ENCODE measurements around the gene KANTR. TPM values are rescaled to one million over a fixed set of nuclear protein-coding genes. Genes with fewer than 3 reads are reported as not detected.

KANTR gene
- total and polyA plus RNA-seq, 12 donors = 3.6 to 27.8 (median 9.3) TPM

DNA sequence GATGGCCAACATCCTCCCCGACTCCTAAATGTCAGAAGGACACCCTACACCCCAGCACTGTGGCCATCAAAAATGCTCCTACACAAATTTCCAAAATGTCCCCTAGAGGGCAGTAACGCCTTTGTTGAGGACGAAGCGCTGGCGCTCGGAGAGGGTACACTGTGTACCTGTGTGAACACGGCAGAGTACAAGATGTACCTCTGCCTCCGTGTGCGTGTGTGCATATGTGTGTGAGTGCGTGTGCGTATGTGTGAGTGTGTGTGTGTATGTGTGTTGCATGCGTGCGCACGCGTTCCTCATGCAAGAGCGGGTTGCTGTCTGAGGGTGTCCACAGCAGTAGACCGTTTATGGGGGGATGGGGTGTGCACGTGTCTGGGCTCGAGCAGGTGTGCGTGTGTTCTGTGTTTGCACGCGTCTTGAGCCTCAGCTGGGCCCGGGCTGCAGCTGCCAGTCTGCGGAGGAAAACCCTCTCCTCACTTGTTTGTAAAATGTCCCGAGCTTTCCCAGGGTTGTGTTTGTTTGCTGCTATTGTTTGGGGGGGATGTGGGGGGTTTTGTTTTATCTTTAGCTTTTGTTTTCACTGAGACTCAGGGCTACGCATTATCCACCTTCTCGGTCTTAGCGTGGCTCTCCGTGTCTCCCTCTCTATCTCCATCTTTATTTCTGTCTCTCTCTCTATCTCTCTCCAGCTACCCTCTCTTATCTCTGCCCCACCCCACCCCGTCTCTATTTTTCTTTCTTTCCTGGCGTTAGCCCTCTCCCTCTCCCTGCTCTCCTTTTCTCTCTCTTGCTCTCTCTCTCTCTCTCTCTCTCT is 22.1 kb upstream of the KANTR start:
- Histone ChIP-seq H3K27ac (peak overlapping the region in 4 of 5 donors; percentile 51 to 83 (median 64)), H3K27me3 (no peaks in the 10 kb centered on the region), H3K4me3 (peak overlapping the region in 1 of 4 donors; percentile 49), H3K9me3 (replicated peaks in 1 of 3) (no peaks in the 10 kb centered on the region), H3K36me3 (replicated peaks in 1 of 2) (no peaks in the 10 kb centered on the region), H3K4me1 (replicated peaks in 1 of 2) (peaks cover 0 to 3% of the 10 kb centered on the region in 2 donors)
- intact Hi-C loops (cut with DNase I) = no loop called here
- TF ChIP-seq, protein P1, sequence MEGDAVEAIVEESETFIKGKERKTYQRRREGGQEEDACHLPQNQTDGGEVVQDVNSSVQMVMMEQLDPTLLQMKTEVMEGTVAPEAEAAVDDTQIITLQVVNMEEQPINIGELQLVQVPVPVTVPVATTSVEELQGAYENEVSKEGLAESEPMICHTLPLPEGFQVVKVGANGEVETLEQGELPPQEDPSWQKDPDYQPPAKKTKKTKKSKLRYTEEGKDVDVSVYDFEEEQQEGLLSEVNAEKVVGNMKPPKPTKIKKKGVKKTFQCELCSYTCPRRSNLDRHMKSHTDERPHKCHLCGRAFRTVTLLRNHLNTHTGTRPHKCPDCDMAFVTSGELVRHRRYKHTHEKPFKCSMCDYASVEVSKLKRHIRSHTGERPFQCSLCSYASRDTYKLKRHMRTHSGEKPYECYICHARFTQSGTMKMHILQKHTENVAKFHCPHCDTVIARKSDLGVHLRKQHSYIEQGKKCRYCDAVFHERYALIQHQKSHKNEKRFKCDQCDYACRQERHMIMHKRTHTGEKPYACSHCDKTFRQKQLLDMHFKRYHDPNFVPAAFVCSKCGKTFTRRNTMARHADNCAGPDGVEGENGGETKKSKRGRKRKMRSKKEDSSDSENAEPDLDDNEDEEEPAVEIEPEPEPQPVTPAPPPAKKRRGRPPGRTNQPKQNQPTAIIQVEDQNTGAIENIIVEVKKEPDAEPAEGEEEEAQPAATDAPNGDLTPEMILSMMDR (IDR thresholded peaks at IDR 0.05) = peak; percentile 52 to 73 (median 70)
- no peak for TF ChIP-seq POLR2A (IDR thresholded peaks at IDR 0.05)
- DNase-seq = peak; percentile 67 to 90 (median 77)
- 0 to 16% (median 5%) methylated on average over 24 to 31 of the region's 31 CpGs for WGBS, 4 donors

DNA sequence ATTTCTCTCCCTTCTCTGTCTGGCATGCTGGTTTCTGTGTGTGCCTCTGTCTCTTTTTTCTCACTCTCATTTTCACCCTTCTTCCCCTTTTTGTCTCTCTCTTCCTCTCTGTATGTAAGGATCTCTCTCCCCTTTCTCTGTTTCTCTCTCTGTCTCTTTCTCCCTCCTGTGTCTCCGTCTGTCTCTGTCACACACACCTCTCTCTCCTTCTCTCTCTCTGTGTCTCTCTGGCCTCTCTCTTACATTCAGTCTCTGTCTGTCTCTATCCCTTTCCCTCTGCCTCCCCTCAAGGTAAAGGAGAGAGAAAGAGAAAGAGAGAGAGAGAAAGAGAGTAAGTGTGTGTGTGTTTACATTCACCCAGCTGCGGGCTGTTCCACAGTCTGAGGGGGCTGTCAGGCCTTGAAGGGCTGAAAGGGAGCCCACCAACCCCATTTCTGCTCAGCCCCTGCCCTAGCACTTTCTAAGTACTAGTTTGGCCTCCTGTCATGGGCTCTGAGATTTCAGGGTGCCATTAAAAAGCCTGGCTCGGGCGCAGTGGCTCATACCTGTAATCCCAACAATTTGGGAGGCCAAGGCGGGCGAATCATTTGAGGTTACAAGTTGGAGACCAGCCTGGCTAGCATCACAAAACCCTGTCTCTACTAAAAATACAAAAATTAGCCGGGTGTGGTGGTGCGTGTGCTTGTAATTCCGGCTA is 21.4 kb upstream of the KANTR start:
- intact Hi-C loops (cut with DNase I) = no loop called here
- WGBS, 4 donors = 55 to 69% (median 61%) methylated on average over 8 to 9 of the region's 9 CpGs
- Histone ChIP-seq H3K4me3 (no peak overlapping the region), H3K4me1 (replicated peaks in 1 of 2) (peaks cover 0 to 3% of the 10 kb centered on the region in 2 donors), H3K36me3 (replicated peaks in 1 of 2) (no peaks in the 10 kb centered on the region), H3K27me3 (no peaks in the 10 kb centered on the region), H3K9me3 (replicated peaks in 1 of 3) (no peaks in the 10 kb centered on the region), H3K27ac (peak overlapping the region in 4 of 5 donors; percentile 51 to 83 (median 64))
- TF ChIP-seq POLR2A (IDR thresholded peaks at IDR 0.05) = no peak
- TF ChIP-seq, protein P1 (IDR thresholded peaks at IDR 0.05) = no peak
- no peak for DNase-seq

DNA sequence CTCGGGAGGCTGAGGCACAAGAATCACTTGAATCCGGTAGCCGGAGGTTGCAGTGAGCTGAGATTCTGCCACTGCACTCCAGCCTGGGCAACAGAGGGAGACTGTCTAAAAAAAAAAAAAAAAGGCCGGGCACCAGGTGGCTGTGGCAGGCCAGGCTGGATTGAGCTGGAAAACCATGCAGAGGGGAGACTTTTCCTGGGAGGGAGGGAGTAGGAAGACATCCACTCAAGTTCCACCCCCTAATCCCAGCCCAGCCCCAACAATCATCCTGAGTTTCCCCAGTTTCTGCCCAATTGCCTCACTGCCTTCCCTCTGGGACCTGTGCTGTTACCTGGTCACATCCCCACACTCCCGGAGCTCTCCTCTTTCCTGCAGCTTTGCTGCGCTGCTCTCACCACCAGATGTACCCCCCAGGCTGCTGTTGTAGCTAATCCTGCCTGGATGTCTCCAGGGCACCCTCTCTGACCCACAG is 20.8 kb upstream of the KANTR start:
- peak in 1 of 7 donors; percentile 67 for DNase-seq
- no peaks in the 10 kb centered on the region for H3K27me3 ChIP-seq
- TF ChIP-seq, protein P1 (IDR thresholded peaks at IDR 0.05) = no peak
- TF ChIP-seq POLR2A (IDR thresholded peaks at IDR 0.05) = no peak
- H3K36me3 ChIP-seq (replicated peaks in 1 of 2) = no peaks in the 10 kb centered on the region
- intact Hi-C loops (cut with DNase I) = no loop called here
- no peaks in the 10 kb centered on the region for H3K9me3 ChIP-seq (replicated peaks in 1 of 3)
- H3K27ac ChIP-seq = peak overlapping the region in 2 of 5 donors; percentile 78 to 83
- H3K4me3 ChIP-seq = no peak overlapping the region
- H3K4me1 ChIP-seq (replicated peaks in 1 of 2) = peaks cover 0 to 3% of the 10 kb centered on the region in 2 donors
- 37 to 69% (median 51%) methylated on average over 5 to 6 of the region's 6 CpGs for WGBS, 4 donors

DNA sequence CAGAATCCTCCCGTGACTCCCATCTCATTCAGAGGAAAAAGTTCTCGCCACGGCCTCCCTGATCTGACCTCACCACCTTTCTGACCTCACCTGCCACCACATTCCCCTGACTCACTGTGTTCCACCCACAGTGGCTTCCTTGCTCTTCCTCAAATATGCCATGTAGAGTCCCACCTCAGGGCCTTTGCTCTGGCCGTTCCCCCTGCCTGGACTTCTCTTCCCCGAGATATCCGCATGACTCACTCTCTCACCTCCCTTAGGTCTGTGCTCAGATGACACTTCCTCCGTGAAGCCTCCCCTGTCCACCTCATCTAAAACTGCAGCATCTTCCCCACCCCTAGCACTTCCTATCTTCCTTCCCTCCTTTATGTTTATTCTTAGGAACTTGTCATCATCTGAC is 18.9 kb upstream of the KANTR start:
- intact Hi-C loops (cut with DNase I) = no loop called here
- no peaks in the 10 kb centered on the region for H3K9me3 ChIP-seq (replicated peaks in 1 of 3)
- H3K36me3 ChIP-seq (replicated peaks in 1 of 2) = no peaks in the 10 kb centered on the region
- H3K27me3 ChIP-seq = no peaks in the 10 kb centered on the region
- no peak overlapping the region for H3K27ac ChIP-seq
- WGBS, 4 donors = 75 to 82% (median 77%) methylated on average over 7 of the region's 7 CpGs
- H3K4me3 ChIP-seq = no peak overlapping the region
- peak in 1 of 7 donors; percentile 45 for DNase-seq
- TF ChIP-seq POLR2A (IDR thresholded peaks at IDR 0.05) = no peak
- TF ChIP-seq, protein P1 (IDR thresholded peaks at IDR 0.05) = no peak
- peaks cover 0 to 3% of the 10 kb centered on the region in 2 donors for H3K4me1 ChIP-seq (replicated peaks in 1 of 2)
